ENCODE data around the gene C1GALT1. TPM values are rescaled to one million over a fixed set of nuclear protein-coding genes. Genes with fewer than 3 reads are reported as not detected.
A peak's percentile ranks its signal among the peaks of the same experiment; 100 is the strongest.
"Not testable (repeated sequence)": the region's sequence is repeated elsewhere in the genome, so short reads cannot be mapped to it uniquely, and the experiment has no call there.

C1GALT1 gene
- polyA plus RNA-seq, 6 donors from 2014 or later = 56.2 to 102 (median 83.6) TPM

GRCh38 chr7:7191137-7191536, 8.8 kb downstream of the C1GALT1 start:
- Mint-ChIP-seq H3K4me3 (no peak overlapping the region), H3K4me1 (peaks cover 39 to 50% (median 40%) of the 10 kb centered on the region in 3 donors), H3K27me3 (no peaks in the 10 kb centered on the region), H3K9me3 (peaks cover 0 to 6% (median 0%) of the 10 kb centered on the region in 7 donors), H3K27ac (no peak overlapping the region), H3K36me3 (peaks cover 0 to 5% of the 10 kb centered on the region in 2 donors)
- ATAC-seq (ENCODE audit: low read depth in 2 of 2) (no peak), DNase-seq (no peak)

GRCh38 chr7:7192798-7193788, 10.7 kb downstream of the C1GALT1 start:
- not testable (repeated sequence) for DNase-seq; H3K36me3 Mint-ChIP-seq; ATAC-seq (ENCODE audit: low read depth in 2 of 2); H3K9me3 Mint-ChIP-seq; H3K27me3 Mint-ChIP-seq
- H3K4me1 Mint-ChIP-seq = peaks cover 46 to 61% (median 48%) of the 10 kb centered on the region in 3 donors
- H3K4me3 Mint-ChIP-seq = peak overlapping the region in 3 of 8 donors; percentile 31 to 38 (median 37)
- H3K27ac Mint-ChIP-seq = peak overlapping the region in 4 of 6 donors; percentile 5 to 61 (median 24)

- H3K4me1 Mint-ChIP-seq = peaks cover 66 to 88% (median 83%) of the 10 kb centered on the region in 3 donors
- DNase-seq; H3K36me3 Mint-ChIP-seq; ATAC-seq (ENCODE audit: low read depth in 2 of 2); H3K27me3 Mint-ChIP-seq; H3K4me3 Mint-ChIP-seq: not testable (repeated sequence)
- peaks cover 0 to 24% (median 6%) of the 10 kb centered on the region in 7 donors for H3K9me3 Mint-ChIP-seq
- H3K27ac Mint-ChIP-seq = peak overlapping the region in 2 of 6 donors; percentile 27 to 65
Observed at GRCh38 chr7:7199592-7199991, 17.2 kb downstream of the C1GALT1 start.

GRCh38 chr7:7200255-7200654, 17.9 kb downstream of the C1GALT1 start:
- Mint-ChIP-seq H3K4me1 (peaks cover 66 to 88% (median 83%) of the 10 kb centered on the region in 3 donors), H3K27ac (peak overlapping the region in 4 of 6 donors; percentile 0 to 74 (median 26)), H3K4me3 (peak overlapping the region in 1 of 8 donors; percentile 34), H3K9me3 (peaks cover 0 to 24% (median 6%) of the 10 kb centered on the region in 7 donors)
- DNase-seq; ATAC-seq (ENCODE audit: low read depth in 2 of 2); H3K36me3 Mint-ChIP-seq; H3K27me3 Mint-ChIP-seq: not testable (repeated sequence)

- ATAC-seq (ENCODE audit: low read depth in 2 of 2) = peak; percentile 100
- Mint-ChIP-seq H3K27me3 (no peaks in the 10 kb centered on the region), H3K9me3 (peaks cover 0 to 18% (median 4%) of the 10 kb centered on the region in 7 donors), H3K36me3 (peaks cover 2 to 6% of the 10 kb centered on the region in 2 donors), H3K27ac (peak overlapping the region; percentile 55 to 94 (median 84)), H3K4me3 (peak overlapping the region; percentile 10 to 91 (median 78)), H3K4me1 (peaks cover 63 to 93% (median 85%) of the 10 kb centered on the region in 3 donors)
- peak; percentile 68 for DNase-seq
Observed at GRCh38 chr7:7201578-7202374, 19.4 kb downstream of the C1GALT1 start.

- Mint-ChIP-seq H3K9me3 (peaks cover 0 to 18% (median 6%) of the 10 kb centered on the region in 7 donors), H3K4me1 (peaks cover 69 to 95% (median 89%) of the 10 kb centered on the region in 3 donors), H3K27ac (peak overlapping the region; percentile 14 to 94 (median 84)), H3K27me3 (no peaks in the 10 kb centered on the region), H3K4me3 (peak overlapping the region; percentile 10 to 91 (median 78)), H3K36me3 (peaks cover 8 to 12% of the 10 kb centered on the region in 2 donors)
- ATAC-seq (ENCODE audit: low read depth in 2 of 2) (no peak), DNase-seq (no peak)
Observed at GRCh38 chr7:7202375-7202720, 20.0 kb downstream of the C1GALT1 start.

- peak overlapping the region in 5 of 6 donors; percentile 16 to 81 (median 58) for H3K27ac Mint-ChIP-seq
Observed at GRCh38 chr7:7203813-7204575, 21.6 kb downstream of the C1GALT1 start.

GRCh38 chr7:7207876-7208275, 25.5 kb downstream of the C1GALT1 start:
- Mint-ChIP-seq H3K4me3 (no peak overlapping the region), H3K27ac (no peak overlapping the region), H3K36me3 (peaks cover 21% of the 10 kb centered on the region in 2 donors), H3K27me3 (no peaks in the 10 kb centered on the region), H3K4me1 (peaks cover 58 to 81% (median 70%) of the 10 kb centered on the region in 3 donors), H3K9me3 (peaks cover 0 to 5% (median 0%) of the 10 kb centered on the region in 7 donors)
- ATAC-seq (ENCODE audit: low read depth in 2 of 2) (no peak), DNase-seq (no peak)

More at GRCh38 chr7:7203813-7204575, 21.6 kb downstream of the C1GALT1 start:
- Mint-ChIP-seq H3K4me1 (peaks cover 64 to 85% (median 80%) of the 10 kb centered on the region in 3 donors), H3K9me3 (peaks cover 0 to 11% (median 2%) of the 10 kb centered on the region in 7 donors), H3K27me3 (no peaks in the 10 kb centered on the region), H3K4me3 (peak overlapping the region; percentile 4 to 74 (median 37)), H3K36me3 (peaks cover 9% of the 10 kb centered on the region in 2 donors)
- DNase-seq (no peak), ATAC-seq (ENCODE audit: low read depth in 2 of 2) (no peak)

GRCh38 chr7:7208520-7208919, 26.2 kb downstream of the C1GALT1 start:
- peaks cover 21% of the 10 kb centered on the region in 2 donors for H3K36me3 Mint-ChIP-seq
- H3K27me3 Mint-ChIP-seq = no peaks in the 10 kb centered on the region
- peaks cover 53 to 74% (median 64%) of the 10 kb centered on the region in 3 donors for H3K4me1 Mint-ChIP-seq
- H3K27ac Mint-ChIP-seq = no peak overlapping the region
- DNase-seq (no peak), ATAC-seq (ENCODE audit: low read depth in 2 of 2) (no peak)
- no peak overlapping the region for H3K4me3 Mint-ChIP-seq
- H3K9me3 Mint-ChIP-seq = peaks cover 0 to 5% (median 0%) of the 10 kb centered on the region in 7 donors

- peaks cover 0 to 5% (median 0%) of the 10 kb centered on the region in 7 donors for H3K9me3 Mint-ChIP-seq
- ATAC-seq (ENCODE audit: low read depth in 2 of 2) (no peak), DNase-seq (no peak)
- peak overlapping the region in 2 of 8 donors; percentile 23 to 28 for H3K4me3 Mint-ChIP-seq
- H3K36me3 Mint-ChIP-seq = peaks cover 21% of the 10 kb centered on the region in 2 donors
- no peaks in the 10 kb centered on the region for H3K27me3 Mint-ChIP-seq
- peak overlapping the region in 4 of 6 donors; percentile 28 to 70 (median 44) for H3K27ac Mint-ChIP-seq
- peaks cover 47 to 64% (median 58%) of the 10 kb centered on the region in 3 donors for H3K4me1 Mint-ChIP-seq
Observed at GRCh38 chr7:7209412-7210050, 27.2 kb downstream of the C1GALT1 start.

- DNase-seq (no peak), ATAC-seq (ENCODE audit: low read depth in 2 of 2) (no peak)
- H3K4me1 Mint-ChIP-seq = peaks cover 36 to 53% (median 47%) of the 10 kb centered on the region in 3 donors
- H3K9me3 Mint-ChIP-seq = peaks cover 0 to 5% (median 0%) of the 10 kb centered on the region in 7 donors
- H3K4me3 Mint-ChIP-seq = no peak overlapping the region
- peaks cover 21% of the 10 kb centered on the region in 2 donors for H3K36me3 Mint-ChIP-seq
- H3K27ac Mint-ChIP-seq = peak overlapping the region in 3 of 6 donors; percentile 14 to 39 (median 28)
- no peaks in the 10 kb centered on the region for H3K27me3 Mint-ChIP-seq
Observed at GRCh38 chr7:7210475-7211237, 28.3 kb downstream of the C1GALT1 start.

All from naive B cell (primary cell).